ENCODE results near the gene PER1. TPM values are rescaled to one million over a fixed set of nuclear protein-coding genes. Genes with fewer than 3 reads are reported as not detected.

Gene PER1
- total RNA-seq, 4 donors from 2014 or later: 20.0 to 396 (median 163) TPM

GRCh38 chr17:8096541-8096940 is 55.7 kb downstream of the PER1 start:
- DNase-seq: no peak
- no peak overlapping the region for H3K4me3 ChIP-seq
- no peaks in the 10 kb centered on the region for H3K9me3 ChIP-seq
- H3K27ac ChIP-seq: no peak overlapping the region
- H3K27me3 ChIP-seq: no peaks in the 10 kb centered on the region
- intact Hi-C loops (cut with DNase I; ENCODE audit: low total_unique reads): no loop called here
- no peaks in the 10 kb centered on the region for H3K4me1 ChIP-seq
- H3K36me3 ChIP-seq: no peaks in the 10 kb centered on the region
- TF ChIP-seq POLR2A (IDR thresholded peaks at IDR 0.05): no peak
- no peak for TF ChIP-seq CTCF (IDR thresholded peaks at IDR 0.05)

- Histone ChIP-seq H3K4me1 (no peaks in the 10 kb centered on the region), H3K36me3 (no peaks in the 10 kb centered on the region), H3K9me3 (no peaks in the 10 kb centered on the region), H3K4me3 (no peak overlapping the region), H3K27me3 (no peaks in the 10 kb centered on the region), H3K27ac (no peak overlapping the region)
- no peak for DNase-seq
- no peak for TF ChIP-seq POLR2A (IDR thresholded peaks at IDR 0.05)
- no peak for TF ChIP-seq CTCF (IDR thresholded peaks at IDR 0.05)
- intact Hi-C loops (cut with DNase I; ENCODE audit: low total_unique reads): no loop called here
Observed at GRCh38 chr17:8095361-8095760, 56.8 kb downstream of the PER1 start.

- intact Hi-C loops (cut with DNase I; ENCODE audit: low total_unique reads): no loop called here
- no peaks in the 10 kb centered on the region for H3K36me3 ChIP-seq
- no peaks in the 10 kb centered on the region for H3K4me1 ChIP-seq
- no peak for DNase-seq
- H3K27me3 ChIP-seq: no peaks in the 10 kb centered on the region
- TF ChIP-seq CTCF (IDR thresholded peaks at IDR 0.05) (no peak), POLR2A (IDR thresholded peaks at IDR 0.05) (no peak)
- H3K27ac ChIP-seq: no peak overlapping the region
- no peaks in the 10 kb centered on the region for H3K9me3 ChIP-seq
- no peak overlapping the region for H3K4me3 ChIP-seq
Observed at GRCh38 chr17:8091033-8091687, 61.0 kb downstream of the PER1 start.

MicroRNAs encoded within 50 kb of the gene (microRNA counts, 767-probe panel; counts per million panel counts)
- microRNA hsa-miR-4521: 0 counts per million in 2 donors

Small RNA genes lying within 50 kb of the gene (microRNA-seq; reads per million reads assigned to microRNA genes)
- gene MIR4521 (ENCODE audit: borderline microRNAs expressed, borderline replicate concordance) (1.5 reads per million), gene MIR6883 (ENCODE audit: borderline microRNAs expressed, borderline replicate concordance) (not detected)

Other genes starting within 250 kb of the PER1 start
- 1 to 10 TPM in 3 of 4 donors, under 1 TPM in 1; under 0.01 to 9.8 (median 5.3) TPM for gene RNF227, start 236.1 kb downstream of the PER1 start, total RNA-seq
- 10 to 100 TPM in 2 of 4 donors, 1 to 10 TPM in 1, not detected in 1; 3.4 to 32.7 (median 19.5) TPM for gene KCNAB3, start 222.5 kb downstream of the PER1 start, total RNA-seq
- gene TRAPPC1, start 220.5 kb downstream of the PER1 start, total RNA-seq: 10 to 100 TPM; 24.1 to 67.5 (median 27.8) TPM
- gene CNTROB, start 220.2 kb downstream of the PER1 start, total RNA-seq: 10 to 100 TPM in 3 of 4 donors, 1 to 10 TPM in 1; 7.1 to 58.5 (median 26.1) TPM
- under 1 TPM in 1 of 4 donors, not detected in 3; 0.14 TPM for gene GUCY2D, start 149.8 kb downstream of the PER1 start, total RNA-seq
- gene ALOX15B, start 113.3 kb downstream of the PER1 start, total RNA-seq: 1 to 10 TPM in 1 of 4 donors, under 1 TPM in 2, not detected in 1; 0.14 to 1.5 (median 0.24) TPM
- not detected for gene ALOX12B, start 64.7 kb downstream of the PER1 start, total RNA-seq
- gene ALOXE3, start 33.9 kb downstream of the PER1 start, total RNA-seq: under 1 TPM in 1 of 4 donors, not detected in 3; 0.26 TPM
- gene HES7, start 28.3 kb downstream of the PER1 start, total RNA-seq: under 1 TPM in 1 of 4 donors, not detected in 3; 0.61 TPM
- gene VAMP2, start 10.5 kb upstream of the PER1 start, total RNA-seq: 100 to 1,000 TPM in 1 of 4 donors, 10 to 100 TPM in 2, 1 to 10 TPM in 1; 6.7 to 150 (median 14.1) TPM
- gene TMEM107, start 24.0 kb upstream of the PER1 start, total RNA-seq: 10 to 100 TPM in 3 of 4 donors, under 1 TPM in 1; 0.77 to 42.6 (median 25.1) TPM
- 1 to 10 TPM in 3 of 4 donors, under 1 TPM in 1; under 0.01 to 9.0 (median 6.1) TPM for gene BORCS6, start 37.8 kb upstream of the PER1 start, total RNA-seq
- 10 to 100 TPM in 1 of 4 donors, not detected in 3; 12.8 TPM for gene AURKB, start 58.2 kb upstream of the PER1 start, total RNA-seq
- gene CTC1, start 95.7 kb upstream of the PER1 start, total RNA-seq: 10 to 100 TPM in 3 of 4 donors, 1 to 10 TPM in 1; 8.2 to 83.0 (median 20.0) TPM
- 10 to 100 TPM; 13.6 to 54.0 (median 40.0) TPM for gene PFAS, start 96.9 kb upstream of the PER1 start, total RNA-seq
- 10 to 100 TPM in 2 of 4 donors, 1 to 10 TPM in 2; 5.1 to 39.6 (median 16.4) TPM for gene RANGRF, start 136.3 kb upstream of the PER1 start, total RNA-seq
- 1 to 10 TPM in 2 of 4 donors, under 1 TPM in 2; 0.29 to 3.4 (median 0.95) TPM for gene SLC25A35, start 143.0 kb upstream of the PER1 start, total RNA-seq
- gene ARHGEF15, start 157.8 kb upstream of the PER1 start, total RNA-seq: 10 to 100 TPM in 1 of 4 donors, 1 to 10 TPM in 3; 1.0 to 35.5 (median 4.8) TPM
- not detected for gene ODF4, start 187.4 kb upstream of the PER1 start, total RNA-seq
- over 10,000 TPM in 1 of 4 donors, 1,000 to 10,000 TPM in 3; 2,192 to 15,169 (median 5,752) TPM for gene RPL26, start 230.8 kb upstream of the PER1 start, total RNA-seq
- gene RNF222, start 245.4 kb upstream of the PER1 start, total RNA-seq: not detected